NCI-H1436 (cell line): Measurements from ENCODE around the gene BEGAIN.

ENCODE experiments used
- DNase-seq: peaks from one replicate; lab custom pipeline; 2025; lab: John Stamatoyannopoulos, UW

BEGAIN gene

GRCh38 chr14:100581228-100582145 lies 5.7 kb downstream of the BEGAIN start:
- DNase-seq: no peak

DNA sequence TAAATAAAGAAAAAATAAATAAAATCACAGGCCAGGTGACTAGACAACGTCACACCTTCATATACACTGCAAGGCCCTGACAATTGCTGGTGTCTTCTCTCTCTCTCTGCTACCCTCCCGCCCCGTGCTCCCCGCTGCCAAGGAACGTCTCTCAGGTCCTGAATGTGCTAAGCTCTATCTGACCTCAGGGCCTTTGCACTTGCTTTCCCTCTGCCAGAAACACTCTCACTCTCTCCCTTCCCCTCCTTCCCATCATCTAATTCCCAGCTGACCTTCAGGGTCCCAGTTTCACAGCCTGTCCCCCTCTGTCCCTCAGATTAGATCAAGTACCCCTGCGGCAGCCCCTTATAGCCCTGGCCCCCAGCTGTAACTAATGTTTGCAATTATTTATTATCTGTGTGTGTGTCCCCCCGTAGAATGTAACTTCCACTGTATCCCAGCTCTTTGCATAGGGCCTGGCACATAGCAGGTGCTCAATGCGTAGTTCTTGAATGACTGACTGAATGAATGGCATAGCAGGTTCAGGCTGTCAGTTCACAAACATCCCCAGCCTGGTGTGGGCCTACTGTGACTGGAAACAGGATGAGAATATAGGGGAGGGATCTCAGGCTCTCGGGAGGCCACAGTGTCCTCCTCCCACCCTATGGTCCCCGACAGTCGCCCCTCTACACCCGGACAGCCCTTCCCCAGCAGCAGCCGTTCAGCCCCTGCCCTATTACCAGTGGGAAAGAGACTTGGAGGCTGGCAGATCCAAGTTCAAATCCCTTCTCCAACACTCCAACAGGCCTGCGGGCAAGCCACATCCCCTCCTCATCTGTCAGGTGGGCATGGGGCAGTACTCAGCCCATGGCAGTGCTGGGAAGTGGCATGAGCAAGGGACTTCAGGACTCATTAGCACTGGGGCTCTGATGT lies 6.6 kb downstream of the BEGAIN start:
- DNase-seq: no peak

- DNase-seq: no peak
Observed at GRCh38 chr14:100578552-100578951, 8.7 kb downstream of the BEGAIN start.

DNA sequence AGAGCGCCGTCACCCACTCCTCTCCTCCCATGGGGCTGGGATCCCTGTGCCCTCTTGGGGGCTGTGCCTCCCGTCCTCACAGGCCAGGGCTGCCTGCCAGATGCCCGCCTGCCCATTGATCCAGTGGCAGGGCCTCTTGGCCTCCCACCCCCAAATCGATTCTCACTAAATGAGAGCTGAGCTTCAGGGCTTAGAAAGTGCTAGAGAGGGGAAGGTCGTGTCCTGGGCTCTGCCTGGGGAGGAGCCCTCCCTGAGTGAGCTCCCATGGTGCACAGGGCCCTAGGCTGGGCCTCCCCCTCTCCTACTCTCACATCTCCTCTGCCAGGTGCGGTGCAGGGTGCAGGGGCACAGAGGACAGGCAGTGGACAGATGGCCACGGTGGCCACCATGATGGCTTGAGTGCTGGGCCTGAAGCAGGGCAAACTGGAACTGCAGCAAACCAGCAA lies 9.2 kb downstream of the BEGAIN start:
- DNase-seq: no peak

DNA sequence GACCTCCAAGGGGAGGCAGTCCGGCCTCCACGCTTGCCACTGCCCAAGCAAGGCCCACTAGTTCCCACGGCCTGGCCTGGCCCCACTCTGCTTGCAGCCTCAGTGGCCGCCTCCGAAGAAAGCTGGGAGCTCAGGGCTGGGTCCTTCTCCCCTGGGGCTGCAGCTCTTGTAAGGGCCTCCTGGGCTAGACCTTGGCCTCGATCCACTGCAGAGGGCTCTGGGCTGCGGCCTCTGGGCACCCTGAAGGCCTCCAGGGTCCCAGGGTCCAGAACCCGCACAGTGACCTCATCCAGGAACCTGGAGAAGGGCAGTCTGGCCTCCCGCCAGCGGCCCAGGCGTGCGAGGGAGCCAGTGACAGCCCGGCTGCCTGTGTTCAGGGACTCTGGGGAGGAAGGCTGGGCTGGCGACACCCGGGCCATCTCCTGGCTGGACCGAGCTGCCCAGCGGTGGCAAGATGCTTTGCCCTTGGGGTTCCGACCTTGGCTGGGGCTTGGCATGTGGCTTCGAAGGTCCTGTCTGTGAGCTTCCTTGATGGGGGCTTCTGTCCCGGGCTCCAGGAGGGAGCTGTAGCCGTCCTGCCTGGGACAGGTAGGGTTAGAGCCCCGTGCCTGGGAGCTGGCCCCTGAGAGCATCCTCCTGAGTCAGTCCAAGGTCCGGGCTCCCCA lies 9.8 kb downstream of the BEGAIN start:
- no peak for DNase-seq

- no peak for DNase-seq
Observed at GRCh38 chr14:100576091-100577085, 10.8 kb downstream of the BEGAIN start.

DNA sequence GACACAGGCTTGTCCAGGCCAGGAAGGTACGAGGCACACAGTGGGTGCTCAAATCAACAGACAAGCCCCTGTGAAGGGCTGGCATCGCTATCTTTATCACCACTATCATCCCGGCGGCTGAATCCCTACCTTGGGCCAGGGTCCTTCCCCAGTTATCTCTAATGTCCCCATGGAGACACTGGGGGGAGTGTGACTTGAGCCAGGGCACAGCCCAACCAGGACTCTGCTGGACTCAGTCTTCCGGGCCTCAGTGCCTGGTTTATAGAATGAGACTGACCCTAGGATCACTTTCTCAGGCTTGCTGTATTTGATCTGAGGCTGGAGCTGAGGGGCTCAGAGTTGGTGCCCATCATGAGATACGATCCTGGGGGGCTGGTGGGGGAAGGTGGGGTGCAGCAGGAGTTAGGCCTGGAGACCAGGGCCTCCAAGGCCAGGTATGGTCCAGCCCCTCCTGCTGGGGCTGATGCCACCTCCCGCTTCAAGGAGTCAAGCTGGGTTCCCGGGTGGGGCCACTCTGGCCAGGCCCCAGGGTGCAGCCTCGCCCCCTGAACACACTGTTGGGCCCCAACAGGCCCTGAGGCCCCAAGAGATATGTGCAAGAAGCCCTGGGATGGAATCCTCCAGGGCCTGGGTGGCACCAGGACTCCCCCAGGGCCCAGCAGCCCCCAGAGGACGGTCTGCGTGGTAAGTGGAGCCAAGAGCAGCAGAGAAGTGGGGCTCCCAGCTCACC lies 11.8 kb downstream of the BEGAIN start:
- no peak for DNase-seq

DNA sequence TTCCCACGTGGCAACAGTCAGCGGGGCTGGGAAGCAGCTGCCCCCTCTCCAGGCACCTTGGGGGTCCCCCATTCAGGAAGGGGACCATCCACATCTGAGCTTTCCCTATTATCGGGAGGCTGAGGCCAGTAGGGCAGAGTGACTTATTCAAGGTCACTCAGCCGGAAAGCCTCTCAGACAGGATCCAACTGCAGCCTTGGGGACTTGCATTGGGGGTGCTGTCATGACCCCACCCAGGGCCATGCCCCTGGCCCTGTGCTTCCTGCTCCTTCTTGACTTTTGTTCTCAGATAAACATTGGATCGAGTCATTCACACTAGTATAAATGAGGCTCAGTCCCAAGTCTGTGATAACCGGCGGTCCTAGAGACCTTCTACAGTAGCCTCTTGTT lies 12.6 kb downstream of the BEGAIN start:
- no peak for DNase-seq

DNA sequence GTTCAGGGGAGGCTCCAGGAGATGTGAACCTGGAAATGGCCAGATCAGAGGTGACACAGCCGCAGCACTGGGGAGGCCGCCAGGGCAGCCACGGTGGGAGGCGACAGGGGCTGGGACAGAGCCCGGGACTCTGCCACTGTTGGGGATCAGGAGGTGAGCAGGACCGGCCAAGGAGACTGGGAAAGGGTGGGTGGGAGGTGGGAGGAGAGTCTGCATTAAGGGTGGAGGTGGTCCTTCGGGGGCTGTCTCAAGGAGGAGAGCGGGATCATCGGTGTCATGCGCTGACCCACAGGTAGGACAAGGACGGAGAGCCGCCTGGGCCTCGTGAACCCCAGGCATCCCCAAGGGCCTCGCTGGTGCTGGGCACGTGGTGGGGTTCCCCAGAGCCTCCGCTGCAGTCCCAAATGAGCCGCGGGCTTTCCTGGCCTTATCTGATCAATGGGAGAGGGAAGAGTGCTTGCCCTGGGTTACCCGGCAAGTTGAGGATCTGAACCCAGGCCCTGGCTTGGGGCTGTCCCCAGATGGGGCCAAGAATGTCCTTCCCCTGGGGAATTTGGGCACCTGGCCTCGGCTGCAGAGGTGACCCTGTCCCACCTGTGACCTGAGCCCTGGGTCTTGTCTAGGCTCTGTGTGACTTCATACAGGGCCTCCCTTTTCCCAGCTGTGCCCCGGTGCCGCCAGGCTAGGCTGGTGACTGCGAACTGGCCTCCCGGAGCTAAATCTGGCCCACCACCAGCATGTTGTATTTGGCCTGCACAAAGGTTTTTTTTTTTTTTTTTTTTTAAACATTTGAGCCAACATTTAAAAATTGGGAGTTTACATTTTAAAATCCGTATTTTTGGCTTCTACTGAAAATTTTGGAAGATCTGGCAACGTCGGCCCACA lies 13.2 kb downstream of the BEGAIN start:
- no peak for DNase-seq

DNA sequence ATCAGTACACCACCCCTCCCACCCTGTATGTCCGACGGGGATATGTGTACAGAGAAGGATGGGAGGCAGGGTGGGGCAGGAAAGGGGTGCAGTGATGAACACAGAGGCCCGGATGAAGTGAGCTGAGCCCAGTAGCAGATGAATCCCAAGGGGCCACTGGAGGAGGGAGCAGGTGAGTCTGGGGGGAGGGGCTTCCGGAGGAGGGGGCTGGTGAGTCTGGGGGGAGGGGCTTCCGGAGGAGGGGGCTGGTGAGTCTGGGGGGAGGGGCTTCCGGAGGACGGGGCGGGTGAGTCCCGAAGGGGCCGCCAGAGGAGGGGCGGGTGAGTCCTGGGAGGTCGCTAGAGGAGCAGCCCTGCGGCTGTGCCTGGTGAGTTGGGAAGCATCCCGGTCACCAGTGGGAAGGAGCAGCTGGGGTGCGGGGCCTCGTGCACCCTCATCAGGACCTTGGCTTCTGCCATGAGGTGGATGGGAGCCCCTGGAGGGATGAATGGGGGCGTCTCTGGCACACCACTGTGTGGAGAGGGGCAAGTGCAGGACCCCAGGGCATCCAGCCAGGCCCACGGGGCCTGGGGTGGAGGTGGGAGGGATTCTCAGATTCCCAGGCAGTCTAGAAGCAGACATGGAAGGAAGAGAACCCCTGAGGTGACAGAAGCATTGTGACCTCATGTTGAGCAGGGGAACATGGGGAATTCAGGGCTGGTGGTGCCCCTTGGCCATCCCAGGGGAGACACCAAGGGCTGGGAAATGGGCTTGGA lies 14.0 kb downstream of the BEGAIN start:
- DNase-seq: peak; percentile 92

DNA sequence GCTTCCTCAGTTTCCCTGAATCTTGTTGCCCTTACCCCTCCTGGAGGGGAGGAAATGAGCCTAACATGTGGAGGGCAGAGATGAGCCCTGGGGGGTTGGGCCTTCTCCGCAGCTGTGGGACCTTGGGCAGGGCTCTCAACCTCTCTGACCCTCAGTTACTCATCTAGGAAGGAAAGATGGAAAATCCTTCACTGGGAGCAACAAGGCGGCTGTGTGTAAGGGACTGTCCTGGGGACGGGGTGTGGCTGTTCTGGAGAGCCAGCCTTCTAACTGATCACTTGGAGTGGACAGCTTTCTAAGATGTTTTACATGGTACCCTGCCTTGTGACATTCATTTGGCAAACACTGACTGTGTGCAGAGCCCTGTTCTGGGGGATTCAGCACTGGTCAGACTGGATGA lies 14.7 kb downstream of the BEGAIN start:
- no peak for DNase-seq

- no peak for DNase-seq
Observed at GRCh38 chr14:100571837-100572236, 15.4 kb downstream of the BEGAIN start.

- DNase-seq: no peak
Observed at GRCh38 chr14:100570726-100571454, 16.3 kb downstream of the BEGAIN start.

GRCh38 chr14:100569734-100570286 lies 17.4 kb downstream of the BEGAIN start:
- DNase-seq: no peak

DNA sequence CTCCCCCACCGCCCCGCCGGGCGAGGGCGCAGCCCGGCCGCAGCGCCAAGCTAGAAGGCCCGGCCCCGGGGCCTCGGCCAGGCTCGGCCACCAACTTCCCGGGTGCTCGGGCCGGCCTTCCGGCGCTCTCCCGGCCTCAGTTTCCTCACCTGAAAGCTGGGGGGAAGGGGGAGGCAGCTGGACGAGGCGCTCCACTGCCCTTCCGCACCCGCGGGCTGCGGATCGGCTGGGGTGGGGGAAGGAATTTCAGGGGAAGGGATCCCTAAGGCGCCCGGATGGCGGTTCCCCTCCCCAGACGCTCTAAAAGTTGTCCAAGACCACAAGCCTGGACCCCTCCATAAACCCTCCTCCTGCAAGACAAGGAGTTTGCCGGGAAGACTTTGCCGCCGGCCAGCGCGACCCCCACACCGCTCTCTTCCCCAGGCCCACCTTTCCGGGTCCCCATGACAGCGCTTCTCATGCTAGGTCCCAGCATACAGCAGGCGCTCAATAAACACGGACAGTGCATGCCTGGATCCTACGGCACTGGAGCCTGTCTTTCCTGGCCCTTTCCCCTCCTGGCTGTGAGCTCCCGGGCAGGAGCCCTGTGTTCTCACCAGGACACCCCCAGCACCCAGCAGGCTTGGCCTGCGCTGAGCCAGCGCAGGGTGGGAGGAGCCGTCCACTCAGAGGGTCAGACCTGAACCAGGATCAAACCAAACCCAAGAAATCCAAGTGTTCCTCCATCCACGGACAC lies 18.1 kb downstream of the BEGAIN start:
- DNase-seq: no peak

GRCh38 chr14:100568164-100568997 lies 18.8 kb downstream of the BEGAIN start:
- DNase-seq: no peak
